ENCODE data around the gene TMEM231.
"Not testable (repeated sequence)": the region's sequence is repeated elsewhere in the genome, so short reads cannot be mapped to it uniquely, and the experiment has no call there.

The TMEM231 gene

DNA sequence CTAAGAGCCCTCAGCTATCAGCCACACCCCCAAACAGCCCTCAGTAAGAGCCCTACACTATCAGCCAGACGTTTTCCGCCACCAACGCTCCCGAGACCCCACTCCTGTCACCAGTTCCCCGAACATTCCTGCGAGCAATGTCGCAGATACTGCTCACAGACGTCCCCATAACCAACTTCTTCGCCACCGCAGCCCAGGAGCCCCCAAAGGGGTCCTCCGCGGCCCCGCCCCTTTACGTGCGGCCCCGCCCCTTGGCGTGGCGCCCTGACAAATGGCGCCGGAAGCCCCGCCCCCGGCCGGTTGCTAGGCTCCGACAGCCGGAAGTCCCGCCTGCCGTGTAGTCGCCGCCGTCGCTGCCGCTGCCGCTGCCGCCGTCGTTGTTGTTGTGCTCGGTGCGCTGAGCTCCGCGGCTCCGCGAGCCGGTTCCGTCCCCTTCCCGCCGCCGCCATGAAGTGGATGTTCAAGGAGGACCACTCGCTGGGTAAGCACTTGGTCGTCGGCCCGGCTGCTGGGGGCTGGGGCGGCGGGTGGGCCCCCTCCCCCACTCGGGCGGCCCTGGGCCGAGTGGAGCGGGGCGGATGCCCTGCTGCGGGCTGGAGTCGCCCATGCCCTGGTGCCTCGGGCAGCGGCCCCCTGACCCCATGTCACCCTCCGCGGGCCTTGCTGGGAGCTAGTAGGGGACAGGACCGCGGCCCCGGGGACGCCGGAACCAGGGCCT, 10.1 kb upstream of the TMEM231 start, which contains the start of gene GABARAPL2:
Gene GABARAPL2 (plus strand): TSS at position 340 of the 718 bp plus-strand sequence. CDS start 108 bp downstream, at position 448.
- peak; percentile 73 to 92 (median 80) for DNase-seq

DNA sequence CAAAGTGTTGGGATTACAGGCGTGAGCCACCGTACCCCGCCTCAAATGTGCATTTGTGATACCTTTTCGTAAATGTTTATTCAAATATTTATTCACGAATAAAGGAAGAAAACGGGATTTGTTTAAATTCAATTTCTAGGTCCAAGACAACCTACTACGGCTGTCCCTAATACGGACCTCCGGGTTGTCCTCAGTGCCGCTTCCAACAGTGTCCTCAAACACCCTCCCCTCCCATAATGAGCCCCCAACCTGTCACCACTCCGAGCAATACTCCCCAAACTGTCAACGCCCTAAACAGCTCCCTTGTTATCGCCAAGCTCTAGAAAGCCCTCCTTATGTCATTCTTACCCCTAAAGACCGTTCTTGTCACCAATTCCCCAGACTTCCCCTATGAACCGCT, 9.6 kb upstream of the TMEM231 start:
- no peak for DNase-seq

GRCh38 chr16:75559564-75560372, 3.7 kb upstream of the TMEM231 start:
- DNase-seq = no peak

DNA sequence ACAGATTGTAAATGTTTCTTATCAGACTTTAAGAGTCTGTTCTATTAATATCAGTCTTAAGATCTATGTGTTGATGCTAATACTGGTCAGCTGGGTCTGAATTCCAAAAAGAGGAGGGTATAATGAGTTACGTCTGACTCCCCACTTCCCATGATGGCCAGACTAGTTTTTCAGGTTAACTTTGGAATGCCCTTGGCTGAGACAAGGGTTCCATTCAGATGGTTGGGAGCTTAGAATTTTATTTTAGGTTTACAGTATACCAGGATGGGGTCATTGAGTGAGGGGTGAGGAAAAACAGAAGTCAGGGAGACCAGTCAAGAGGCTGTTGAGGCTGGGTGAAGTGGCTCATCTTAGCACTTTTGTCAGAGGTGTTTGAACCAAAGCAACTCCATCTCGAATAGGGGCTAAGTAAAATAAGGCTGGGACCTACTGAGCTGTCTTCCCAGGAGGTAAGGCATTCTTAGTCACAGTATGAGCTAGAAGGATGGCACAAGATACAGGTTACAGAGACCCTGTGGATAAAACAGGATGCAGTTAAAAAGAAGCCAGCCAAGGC, 2.9 kb upstream of the TMEM231 start:
- DNase-seq = no peak

DNA sequence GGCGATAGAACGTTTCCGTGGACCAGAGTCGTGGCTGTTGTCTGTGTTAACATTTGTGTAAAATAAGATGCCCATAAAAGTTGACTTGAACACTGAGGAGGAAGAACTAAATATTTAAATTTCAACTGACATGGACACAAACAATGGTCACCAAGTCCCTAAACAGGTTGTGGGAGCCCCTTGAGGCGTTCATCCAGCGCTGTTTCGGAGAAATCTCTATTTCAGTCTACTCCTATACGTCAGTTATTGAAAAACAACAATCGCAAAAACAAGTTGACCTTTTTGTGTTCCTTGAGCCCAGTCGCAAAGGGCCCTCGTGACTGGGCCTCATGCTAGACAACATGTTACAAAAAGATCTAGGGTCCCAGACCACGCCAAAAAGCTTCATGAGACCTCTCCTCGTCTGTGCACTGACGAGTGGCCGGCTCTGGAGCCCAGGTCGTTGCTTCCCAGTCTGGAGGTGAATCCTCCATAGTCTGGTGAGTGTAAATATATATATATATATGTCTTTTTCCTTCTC, 439 bp upstream of the TMEM231 start:
- DNase-seq = no peak

DNA sequence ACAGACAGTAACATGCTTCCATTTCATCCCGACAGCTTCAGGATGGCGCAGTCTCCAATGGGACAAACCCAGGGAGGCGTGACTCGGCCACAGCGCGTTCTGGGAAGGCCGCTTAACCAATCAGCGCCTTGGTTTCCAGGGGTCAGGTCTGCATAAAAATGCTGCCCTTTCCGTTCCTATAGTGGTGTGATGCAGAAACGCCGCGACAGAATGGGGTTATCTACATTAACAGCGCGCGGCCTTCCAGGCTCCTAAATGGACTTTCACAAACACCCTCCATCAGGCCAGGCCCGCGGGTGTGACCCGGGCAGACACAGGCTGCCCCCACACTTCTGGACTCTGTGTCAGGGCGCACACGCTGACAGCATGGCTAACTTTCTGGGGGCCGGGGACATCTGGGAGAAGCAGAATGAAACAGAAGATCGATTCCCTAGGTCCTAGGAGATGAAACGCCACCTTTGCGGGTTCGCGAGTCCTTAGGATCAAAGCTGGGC, 792 bp downstream of the TMEM231 start:
- no peak for DNase-seq

DNA sequence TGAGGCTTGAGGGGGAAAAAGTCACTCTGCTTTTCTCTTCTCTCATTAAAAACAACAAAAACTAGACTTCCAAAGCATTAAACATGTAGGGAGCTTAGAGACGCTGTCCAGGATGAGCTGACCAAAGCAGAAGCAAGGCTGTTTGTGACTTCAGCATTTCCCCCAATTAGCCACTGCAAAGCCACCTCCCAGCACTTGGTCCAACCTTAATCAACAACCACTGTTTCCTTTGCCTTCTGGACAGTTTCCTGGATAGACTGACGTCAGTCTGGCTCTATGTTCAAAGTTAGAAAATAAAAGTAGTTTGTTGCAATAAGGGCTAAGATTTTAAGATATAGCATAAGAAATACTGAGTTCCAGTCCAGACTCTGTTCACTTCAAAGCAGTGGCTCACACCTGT, 3.1 kb downstream of the TMEM231 start:
- no peak for DNase-seq

DNA sequence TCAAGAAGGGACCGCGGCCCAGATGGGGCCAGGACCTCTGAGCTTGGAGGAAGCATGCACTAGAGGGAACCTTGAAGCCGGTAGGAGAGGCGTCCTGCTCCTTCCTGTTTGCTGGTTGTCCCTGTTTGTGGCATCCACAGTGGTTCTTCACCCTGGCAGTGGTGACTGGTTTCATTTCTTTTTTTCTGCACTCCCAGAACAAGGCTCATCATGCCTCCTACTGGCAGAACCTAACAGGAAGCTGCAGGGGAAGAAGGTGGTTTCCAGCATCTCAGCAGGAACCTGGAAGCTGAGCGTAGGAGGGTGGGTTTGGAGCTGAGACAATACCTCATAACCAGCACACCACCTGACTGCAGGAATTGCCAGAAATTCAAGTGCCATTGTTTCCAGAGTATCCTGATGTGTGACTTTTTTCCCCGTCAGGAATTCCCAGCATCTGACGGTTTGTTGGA, 5.8 kb downstream of the TMEM231 start:
- DNase-seq = no peak

DNA sequence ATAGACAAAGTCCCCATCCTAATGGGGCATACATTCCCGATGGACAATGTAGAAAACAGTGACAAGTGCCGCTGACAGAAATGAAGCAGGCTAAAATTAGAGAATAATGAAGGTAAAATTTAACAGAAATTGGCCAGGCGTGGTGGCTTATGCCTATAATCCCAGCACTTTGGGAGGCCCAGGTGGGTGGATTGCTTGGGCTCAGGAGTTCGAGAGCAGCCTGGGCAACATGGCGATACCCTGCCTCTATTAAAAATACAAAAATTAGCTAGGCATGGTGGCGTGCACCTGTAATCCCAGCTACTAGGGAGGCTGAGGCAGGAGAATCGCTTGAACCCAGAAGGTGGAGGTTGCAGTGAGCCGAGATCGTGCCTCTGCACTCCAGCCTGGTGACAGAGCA, 7.6 kb downstream of the TMEM231 start:
- DNase-seq = not testable (repeated sequence)

- DNase-seq = no peak
Measured at GRCh38 chr16:75546293-75546692, 9.8 kb downstream of the TMEM231 start.

DNA sequence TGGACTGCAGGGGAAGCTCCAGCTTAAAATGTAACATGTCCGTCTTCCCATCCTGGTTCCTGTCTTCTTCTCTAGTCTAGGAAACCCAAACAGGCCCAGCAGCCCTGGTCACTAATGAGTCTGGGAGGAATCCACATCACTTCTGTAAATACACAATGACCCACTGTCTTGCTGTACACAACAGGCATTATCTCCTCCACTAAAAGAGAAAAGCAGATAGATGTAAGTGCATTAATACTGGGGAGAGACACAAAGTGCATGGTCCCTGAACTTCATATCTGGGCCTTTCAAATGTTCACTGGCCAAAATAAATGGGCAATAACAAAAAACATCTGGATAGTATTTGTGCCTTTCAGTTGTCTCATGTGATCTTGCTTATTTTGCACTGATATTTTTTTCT, 10.2 kb downstream of the TMEM231 start:
- DNase-seq = not testable (repeated sequence)

GRCh38 chr16:75542462-75542861, 13.6 kb downstream of the TMEM231 start:
- DNase-seq = not testable (repeated sequence)

GRCh38 chr16:75541236-75541635, 14.8 kb downstream of the TMEM231 start:
- no peak for DNase-seq

GRCh38 chr16:75538882-75539565, 17.0 kb downstream of the TMEM231 start:
- DNase-seq = not testable (repeated sequence)

DNA sequence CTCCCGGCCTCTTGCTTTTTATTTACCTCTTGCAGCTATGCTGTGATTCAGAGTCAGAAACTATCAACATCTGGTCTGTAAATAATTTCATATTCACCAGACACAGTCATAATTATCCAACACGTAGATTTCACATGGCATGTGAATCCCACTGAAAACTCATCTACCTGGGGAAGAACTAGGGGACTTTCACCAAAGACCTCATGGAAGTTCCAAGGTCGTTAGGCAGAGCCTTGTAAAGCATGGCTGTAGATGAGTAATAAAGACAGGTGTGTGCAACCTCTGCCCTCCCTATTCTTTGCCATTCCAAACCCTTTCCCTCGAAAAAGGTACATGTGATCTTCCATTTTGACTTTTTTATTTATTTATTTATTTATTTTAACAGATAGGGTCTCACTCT, 18.3 kb downstream of the TMEM231 start:
- no peak for DNase-seq

GRCh38 chr16:75535901-75536300, 20.2 kb downstream of the TMEM231 start, which contains the start of gene CHST5:
Gene CHST5 (minus strand): TSS chr16:75536108. CDS start chr16:75530384, 5,724 bp downstream.
- no peak for DNase-seq

- no peak for DNase-seq
Measured at GRCh38 chr16:75535211-75535843, 20.7 kb downstream of the TMEM231 start.

DNA sequence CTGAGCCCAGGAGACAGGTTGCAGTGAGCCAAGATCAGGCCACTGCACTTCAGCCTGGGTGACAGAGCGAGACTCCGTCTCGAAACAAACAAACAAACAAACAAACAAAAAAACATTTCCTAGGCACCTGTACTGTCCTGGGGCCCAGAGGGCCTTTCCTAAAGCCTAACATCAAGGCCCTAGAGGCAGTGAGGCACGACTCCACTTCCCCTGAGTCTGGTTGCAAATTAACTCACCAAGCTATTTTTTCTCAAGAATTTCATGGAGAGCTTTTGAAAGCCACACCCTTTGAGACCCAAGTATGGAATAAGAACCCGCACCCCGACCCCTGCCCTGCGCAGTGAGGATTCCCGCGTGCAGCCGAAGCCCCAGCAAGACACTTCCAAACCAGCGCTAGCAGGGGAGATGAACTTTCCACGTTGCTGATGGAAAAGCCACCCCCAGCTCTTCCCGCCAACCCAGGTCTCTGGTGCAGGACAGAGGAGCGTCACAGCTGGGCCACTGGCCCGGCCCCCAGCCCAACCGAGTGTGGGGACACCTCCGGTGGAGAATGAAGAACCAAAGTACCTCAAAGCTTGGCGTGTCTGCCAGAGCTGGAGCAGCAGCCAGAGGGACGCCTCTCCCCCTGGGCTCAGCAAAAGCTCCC, 21.4 kb downstream of the TMEM231 start:
- DNase-seq = no peak

DNA sequence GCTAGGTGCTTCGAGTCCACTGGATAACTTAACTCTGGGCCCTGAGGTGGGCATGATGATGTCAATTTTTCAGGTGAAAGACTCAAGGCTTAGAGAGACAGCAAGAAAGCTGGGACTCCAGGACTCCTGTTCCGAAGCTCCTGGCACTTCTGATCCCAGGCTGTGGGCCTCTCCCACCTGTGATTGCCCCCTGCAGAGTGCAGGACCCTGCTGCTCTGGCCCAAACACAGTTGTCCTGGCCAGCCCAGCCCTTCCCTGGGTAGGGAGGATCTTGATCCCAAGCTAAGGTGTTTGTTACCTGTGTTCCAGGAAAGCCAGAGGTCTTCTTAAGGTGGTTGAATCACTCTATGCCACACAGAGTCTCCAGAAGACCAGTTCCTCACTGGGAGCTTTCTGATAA, 23.3 kb downstream of the TMEM231 start:
- DNase-seq = no peak

- no peak for DNase-seq
Measured at GRCh38 chr16:75532142-75532765, 23.8 kb downstream of the TMEM231 start.

DNA sequence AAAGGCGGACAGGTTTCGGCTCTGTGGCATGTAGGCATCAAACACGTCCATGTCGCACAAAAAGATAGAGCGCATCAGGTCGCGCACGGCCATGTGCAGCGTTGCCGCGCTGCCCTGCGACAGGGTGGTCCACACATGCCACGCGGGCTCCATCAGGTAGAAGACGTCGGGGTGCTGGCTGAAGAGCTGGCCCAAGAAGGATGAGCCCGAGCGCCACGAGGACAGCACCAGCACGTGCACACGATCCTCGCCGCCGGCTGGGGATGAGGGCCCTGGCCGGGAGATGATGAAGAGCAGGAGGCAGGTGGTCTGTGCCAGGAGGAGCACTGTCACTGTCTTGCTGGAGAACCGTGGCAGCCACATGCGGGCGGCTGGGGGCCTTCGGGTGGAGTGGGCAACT, 26.1 kb downstream of the TMEM231 start:
- DNase-seq = no peak

All from activated naive CD4-positive, alpha-beta T cell (primary cell).